ENCODE results near the gene FBP2. TPM values are rescaled to one million over a fixed set of nuclear protein-coding genes. Genes with fewer than 3 reads are reported as not detected.

FBP2 gene
- polyA plus RNA-seq, 1 donor (not counting 4 experiments of a cell fraction or from before 2014, with no cell fraction given): not detected

DNA sequence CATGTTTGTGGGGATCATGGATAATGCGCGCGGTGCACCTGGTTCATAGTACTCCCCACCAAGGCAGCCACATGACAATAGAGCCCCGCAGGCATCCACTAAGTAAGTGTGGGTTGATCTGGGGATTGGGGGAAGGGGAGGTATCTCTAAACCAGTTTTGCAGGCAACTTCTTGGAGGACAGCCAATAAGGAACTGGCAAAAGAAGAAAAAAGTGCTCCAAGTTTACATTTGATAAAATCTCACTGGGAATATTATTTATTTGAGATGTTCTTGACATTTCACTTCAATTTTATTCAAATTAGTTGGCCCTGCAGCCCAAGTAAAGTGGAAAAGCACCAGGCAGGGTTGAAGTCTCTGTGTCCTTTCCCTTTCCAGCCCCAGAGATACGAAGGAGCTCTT, 37.2 kb upstream of the FBP2 start:
- H3K79me2 ChIP-seq (ENCODE audit: control insufficient read depth, insufficient read depth, low read length): no peaks in the 10 kb centered on the region

DNA sequence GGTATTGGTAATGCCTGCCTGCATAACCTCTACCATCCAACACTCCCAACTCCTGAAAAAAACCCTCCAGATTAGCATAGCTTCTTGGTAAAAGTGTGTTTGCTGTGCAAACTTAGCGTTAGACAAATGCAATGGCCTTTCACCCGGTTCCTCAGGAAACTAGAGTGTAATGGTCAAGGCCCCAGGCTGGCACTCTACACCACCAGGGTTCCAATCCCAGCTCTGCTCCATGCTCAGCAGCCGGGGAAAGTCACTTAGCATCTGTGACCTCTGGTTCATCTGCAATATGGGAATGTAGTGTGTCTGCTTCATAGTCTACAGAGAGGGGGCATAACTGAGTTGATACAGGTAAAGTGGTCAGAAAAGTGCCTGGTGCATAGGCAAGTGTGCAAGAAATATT, 36.7 kb upstream of the FBP2 start:
- H3K9ac ChIP-seq (ENCODE audit: control insufficient read depth, extremely low read depth, insufficient read depth, low read length): no peak overlapping the region
- no peaks in the 10 kb centered on the region for H3K9me3 ChIP-seq (ENCODE audit: control insufficient read depth, low read depth, low read length)
- no peaks in the 10 kb centered on the region for H4K20me1 ChIP-seq (ENCODE audit: control insufficient read depth, extremely low read depth, insufficient read depth, low read length)
- H3K4me2 ChIP-seq (ENCODE audit: control insufficient read depth, extremely low read depth, insufficient read depth, low read depth, low read length): peak overlapping the region; percentile 76
- no peak overlapping the region for H3K4me3 ChIP-seq (ENCODE audit: control insufficient read depth in 2 of 3, extremely low read depth in 1 of 3, insufficient read depth in 2 of 3, low read depth in 1 of 3, low read length in 3 of 3)
- no peaks in the 10 kb centered on the region for H3K36me3 ChIP-seq (ENCODE audit: control insufficient read depth in 2 of 2, extremely low read depth in 1 of 2, insufficient read depth in 2 of 2, low read length in 2 of 2)
- H2AFZ ChIP-seq (ENCODE audit: control insufficient read depth, low read length): no peak overlapping the region
- TF ChIP-seq EZH2 (IDR thresholded peaks at IDR 0.05; ENCODE audit: low read length): no peak
- TF ChIP-seq, protein P1, sequence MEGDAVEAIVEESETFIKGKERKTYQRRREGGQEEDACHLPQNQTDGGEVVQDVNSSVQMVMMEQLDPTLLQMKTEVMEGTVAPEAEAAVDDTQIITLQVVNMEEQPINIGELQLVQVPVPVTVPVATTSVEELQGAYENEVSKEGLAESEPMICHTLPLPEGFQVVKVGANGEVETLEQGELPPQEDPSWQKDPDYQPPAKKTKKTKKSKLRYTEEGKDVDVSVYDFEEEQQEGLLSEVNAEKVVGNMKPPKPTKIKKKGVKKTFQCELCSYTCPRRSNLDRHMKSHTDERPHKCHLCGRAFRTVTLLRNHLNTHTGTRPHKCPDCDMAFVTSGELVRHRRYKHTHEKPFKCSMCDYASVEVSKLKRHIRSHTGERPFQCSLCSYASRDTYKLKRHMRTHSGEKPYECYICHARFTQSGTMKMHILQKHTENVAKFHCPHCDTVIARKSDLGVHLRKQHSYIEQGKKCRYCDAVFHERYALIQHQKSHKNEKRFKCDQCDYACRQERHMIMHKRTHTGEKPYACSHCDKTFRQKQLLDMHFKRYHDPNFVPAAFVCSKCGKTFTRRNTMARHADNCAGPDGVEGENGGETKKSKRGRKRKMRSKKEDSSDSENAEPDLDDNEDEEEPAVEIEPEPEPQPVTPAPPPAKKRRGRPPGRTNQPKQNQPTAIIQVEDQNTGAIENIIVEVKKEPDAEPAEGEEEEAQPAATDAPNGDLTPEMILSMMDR (optimal IDR thresholded peaks at IDR 0.05 in 1 of 3, IDR thresholded peaks at IDR 0.05 in 1 of 3, conservative IDR thresholded peaks at IDR 0.05 in 1 of 3; ENCODE audit: extremely low read depth in 1 of 3, insufficient read depth in 2 of 3, low read length in 3 of 3): no peak
- DNase-seq (ENCODE audit: low read depth, low spot score): no peak
- H3K79me2 ChIP-seq (ENCODE audit: control insufficient read depth, insufficient read depth, low read length): no peaks in the 10 kb centered on the region
- H3K27ac ChIP-seq (ENCODE audit: control insufficient read depth, insufficient read depth, low read length): no peak overlapping the region
- no peaks in the 10 kb centered on the region for H3K9me1 ChIP-seq (ENCODE audit: control insufficient read depth, extremely low read depth, insufficient read depth, low read length)
- peaks cover 24% of the 10 kb centered on the region for H3K4me1 ChIP-seq (ENCODE audit: control insufficient read depth, extremely low read depth, insufficient read depth, low read length)
- no peaks in the 10 kb centered on the region for H3K27me3 ChIP-seq (ENCODE audit: control insufficient read depth, extremely low read depth, insufficient read depth, low read length)
- no peak for FAIRE-seq
- dilution Hi-C loops (cut with MboI; ENCODE audit: extremely low pct_ligation_motif_present, low sequenced_read_pairs): no loop called here

More for the DNA sequence above, 37.2 kb upstream of the FBP2 start:
- FAIRE-seq (no peak), DNase-seq (ENCODE audit: low read depth, low spot score) (peak; percentile 26)
- H3K9me3 ChIP-seq (ENCODE audit: control insufficient read depth, low read depth, low read length): no peaks in the 10 kb centered on the region
- H3K9ac ChIP-seq (ENCODE audit: control insufficient read depth, extremely low read depth, insufficient read depth, low read length): no peak overlapping the region
- TF ChIP-seq EZH2 (IDR thresholded peaks at IDR 0.05; ENCODE audit: low read length): no peak
- TF ChIP-seq, protein P1 (optimal IDR thresholded peaks at IDR 0.05 in 1 of 3, IDR thresholded peaks at IDR 0.05 in 1 of 3, conservative IDR thresholded peaks at IDR 0.05 in 1 of 3; ENCODE audit: extremely low read depth in 1 of 3, insufficient read depth in 2 of 3, low read length in 3 of 3): no peak
- H3K4me2 ChIP-seq (ENCODE audit: control insufficient read depth, extremely low read depth, insufficient read depth, low read depth, low read length): peak overlapping the region; percentile 76
- H4K20me1 ChIP-seq (ENCODE audit: control insufficient read depth, extremely low read depth, insufficient read depth, low read length): no peaks in the 10 kb centered on the region
- no peaks in the 10 kb centered on the region for H3K27me3 ChIP-seq (ENCODE audit: control insufficient read depth, extremely low read depth, insufficient read depth, low read length)
- peaks cover 24% of the 10 kb centered on the region for H3K4me1 ChIP-seq (ENCODE audit: control insufficient read depth, extremely low read depth, insufficient read depth, low read length)
- no peak overlapping the region for H2AFZ ChIP-seq (ENCODE audit: control insufficient read depth, low read length)
- H3K27ac ChIP-seq (ENCODE audit: control insufficient read depth, insufficient read depth, low read length): no peak overlapping the region
- no peaks in the 10 kb centered on the region for H3K36me3 ChIP-seq (ENCODE audit: control insufficient read depth in 2 of 2, extremely low read depth in 1 of 2, insufficient read depth in 2 of 2, low read length in 2 of 2)
- no peaks in the 10 kb centered on the region for H3K9me1 ChIP-seq (ENCODE audit: control insufficient read depth, extremely low read depth, insufficient read depth, low read length)
- dilution Hi-C loops (cut with MboI; ENCODE audit: extremely low pct_ligation_motif_present, low sequenced_read_pairs): no loop called here
- no peak overlapping the region for H3K4me3 ChIP-seq (ENCODE audit: control insufficient read depth in 2 of 3, extremely low read depth in 1 of 3, insufficient read depth in 2 of 3, low read depth in 1 of 3, low read length in 3 of 3)
